Naive thymus-derived CD4-positive, alpha-beta T cell (primary cell): ENCODE measurements around the gene AMER3. TPM values are rescaled to one million over a fixed set of nuclear protein-coding genes. Genes with fewer than 3 reads are reported as not detected.

ENCODE experiments used
- ATAC-seq: fragments of 150-1000 bp; cut with Tn5 transposase; 2 replicates; pipeline ENCODE4 v1.10.0; 2021; ENCODE audit warnings: mild to moderate bottlenecking, moderate library complexity
- CTCF ChIA-PET: fragments of 350-600 bp; sonication (Branson Sonifier 250); formaldehyde crosslinking; loops from one replicate; lab custom pipeline; 2021; ENCODE audit warnings: antibody characterized with exemption; lab: Charles Lee
- POLR2A ChIA-PET: fragments of 350-600 bp; sonication (Branson Sonifier 250); formaldehyde crosslinking; loops from one replicate; lab custom pipeline; 2021; ENCODE audit warnings: antibody characterized with exemption, inconsistent platforms; lab: Charles Lee
- DNase-seq, 9 donors: peaks; one replicate each; pipeline versions ENCODE4 v3.0.0 to v3.0.0-alpha.2; 2020 to 2022; ENCODE audit warnings: mixed read lengths in 1 of 9
- H3K27ac ChIP-seq: one replicate; pipeline ENCODE4 v1.7.0; 2013; ENCODE audit warnings: mild to moderate bottlenecking, low read depth, low read length, moderate library complexity
- H3K27me3 ChIP-seq, 2 donors: one replicate each; pipeline ENCODE4 v1.7.0; 2013; ENCODE audit warnings: low read length in 2 of 2, mild to moderate bottlenecking in 2 of 2, moderate library complexity in 2 of 2; ENCODE audit not compliant: control insufficient read depth in 2 of 2, insufficient read depth in 2 of 2
- H3K36me3 ChIP-seq, 3 experiments: 1 replicate in 2 of 3; 2 replicates in 1 of 3; pipeline ENCODE4 v1.7.0; 2013; ENCODE audit warnings: low read length in 3 of 3, mild to moderate bottlenecking in 3 of 3, moderate library complexity in 1 of 3; ENCODE audit not compliant: insufficient read depth in 3 of 3, control insufficient read depth in 2 of 3
- H3K4me1 ChIP-seq, 2 donors: one replicate each; pipeline ENCODE4 v1.7.0; 2013; ENCODE audit warnings: low read length in 2 of 2, mild to moderate bottlenecking in 2 of 2, moderate library complexity in 1 of 2; ENCODE audit not compliant: control insufficient read depth in 2 of 2, insufficient read depth in 2 of 2
- H3K4me3 ChIP-seq: 2 replicates; pipeline ENCODE4 v1.7.0; 2013; ENCODE audit warnings: mild to moderate bottlenecking, low read length
- H3K9me3 ChIP-seq, 3 experiments: 1 replicate in 2 of 3; 2 replicates in 1 of 3; pipeline ENCODE4 v1.7.0; 2013; ENCODE audit warnings: low read length in 3 of 3; ENCODE audit not compliant: control insufficient read depth in 2 of 3
- H3K27ac Mint-ChIP-seq, 9 donors: one replicate each; pipeline ENCODE4 v1.8.0; 2020 to 2022; ENCODE audit warnings: mixed read lengths in 9 of 9, mild to moderate bottlenecking in 8 of 9, moderate library complexity in 5 of 9, inconsistent platforms in 2 of 9
- H3K27me3 Mint-ChIP-seq, 5 donors: one replicate each; pipeline ENCODE4 v1.8.0; 2021 to 2022; ENCODE audit warnings: mixed read lengths in 5 of 5, mild to moderate bottlenecking in 1 of 5
- H3K36me3 Mint-ChIP-seq, 5 donors: one replicate each; pipeline ENCODE4 v1.8.0; 2020 to 2022; ENCODE audit warnings: mixed read lengths in 5 of 5, mild to moderate bottlenecking in 3 of 5, inconsistent platforms in 1 of 5
- H3K4me1 Mint-ChIP-seq, 7 donors: one replicate each; pipeline ENCODE4 v1.8.0; 2020 to 2022; ENCODE audit warnings: mixed read lengths in 7 of 7, mild to moderate bottlenecking in 3 of 7, inconsistent platforms in 1 of 7
- H3K4me3 Mint-ChIP-seq, 10 donors: one replicate each; pipeline ENCODE4 v1.8.0; 2020 to 2022; ENCODE audit warnings: mild to moderate bottlenecking in 10 of 10, mixed read lengths in 10 of 10, moderate library complexity in 6 of 10, inconsistent platforms in 2 of 10
- H3K9me3 Mint-ChIP-seq, 11 donors: one replicate each; pipeline ENCODE4 v1.8.0; 2020 to 2022; ENCODE audit warnings: mixed read lengths in 11 of 11, mild to moderate bottlenecking in 4 of 11, inconsistent platforms in 1 of 11, moderate library complexity in 1 of 11
- intact Hi-C, 2 donors: fragments of 100-400 bp; cut with micrococcal nuclease; formaldehyde crosslinking; loops; one replicate each; pipeline ENCODE4 v1.15.1; 2023
- polyA plus RNA-seq, 2 donors: library from polyadenylated mRNA; unstranded; fragments of 300-500 nt; fragmentation: Illumina TruSeq; gene quantifications; one replicate each; pipeline ENCODE4 v1.2.3, GENCODE V29; 2021
- total RNA-seq, 6 experiments: library from RNA in 5 of 6; stranded (reverse) in 5 of 6; gene quantifications; 1 replicate in 5 of 6; 2 replicates in 1 of 6; pipeline ENCODE4 v1.2.3 and lab custom pipeline; 2021 to 2026

Gene AMER3
- total and polyA plus RNA-seq, 7 experiments from 2014 or later = not detected

DNA sequence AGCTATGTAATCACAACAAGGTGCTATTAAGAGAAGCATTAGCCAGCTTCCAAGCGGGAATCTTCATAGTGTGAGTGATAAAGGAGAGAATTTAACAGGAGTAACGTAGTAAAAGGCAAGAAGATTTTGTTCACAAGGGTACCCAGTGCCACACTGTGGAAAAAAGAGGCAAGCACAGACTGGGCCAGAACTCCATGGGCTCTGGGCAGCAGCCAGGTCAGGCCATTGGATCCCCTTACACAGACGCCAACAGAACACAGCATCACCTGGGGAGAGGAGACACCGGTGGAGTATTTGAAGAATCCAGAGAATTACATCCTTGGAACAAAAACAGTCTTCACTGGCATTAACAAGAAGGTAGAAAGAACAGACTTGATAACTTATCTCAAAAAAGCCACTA, 21.2 kb downstream of the AMER3 start:
- no peak overlapping the region for H3K4me3 ChIP-seq
- CTCF ChIA-PET = no interaction called here
- no peak overlapping the region for H3K27ac ChIP-seq
- Mint-ChIP-seq H3K27ac (no peak overlapping the region), H3K4me1 (peaks cover 0 to 2% (median 0%) of the 10 kb centered on the region in 7 donors), H3K9me3 (peaks cover 0 to 6% (median 0%) of the 10 kb centered on the region in 11 donors), H3K27me3 (peaks cover 6 to 49% (median 42%) of the 10 kb centered on the region in 5 donors), H3K36me3 (peaks cover 0 to 3% (median 0%) of the 10 kb centered on the region in 5 donors), H3K4me3 (no peak overlapping the region)
- ATAC-seq (no peak), DNase-seq (no peak)
- no peaks in the 10 kb centered on the region for H3K36me3 ChIP-seq
- intact Hi-C loops = no loop called here
- H3K4me1 ChIP-seq = no peaks in the 10 kb centered on the region
- no peaks in the 10 kb centered on the region for H3K27me3 ChIP-seq
- H3K9me3 ChIP-seq = no peaks in the 10 kb centered on the region
- POLR2A ChIA-PET = no interaction called here

DNA sequence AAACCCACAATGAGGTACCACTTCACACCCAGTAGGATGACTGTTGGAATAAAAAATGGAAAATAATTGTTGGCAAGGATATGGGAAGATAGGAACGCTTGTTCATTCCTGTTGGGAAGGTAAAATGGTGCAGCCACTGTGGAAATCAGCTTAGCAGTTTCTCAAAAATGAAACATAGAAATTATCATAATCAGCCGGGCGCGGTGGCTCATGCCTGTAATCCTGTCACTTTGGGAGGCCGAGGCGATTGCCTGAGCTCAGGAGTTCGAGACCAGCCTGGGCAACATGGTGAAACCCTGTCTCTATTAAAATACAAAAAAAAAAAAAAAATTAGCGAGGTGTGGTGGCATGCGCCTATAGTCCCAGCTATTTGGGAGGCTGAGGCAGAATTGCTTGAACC, 23.4 kb downstream of the AMER3 start:
- H3K27ac Mint-ChIP-seq = peak overlapping the region in 1 of 9 donors; percentile 42
- POLR2A ChIA-PET = no interaction called here
- intact Hi-C loops = no loop called here
- H3K4me1 Mint-ChIP-seq = peaks cover 0 to 2% (median 0%) of the 10 kb centered on the region in 7 donors
- Histone ChIP-seq H3K9me3 (no peaks in the 10 kb centered on the region), H3K27ac (no peak overlapping the region), H3K27me3 (no peaks in the 10 kb centered on the region), H3K36me3 (no peaks in the 10 kb centered on the region), H3K4me1 (no peaks in the 10 kb centered on the region), H3K4me3 (no peak overlapping the region)
- CTCF ChIA-PET = no interaction called here
- H3K9me3 Mint-ChIP-seq = peaks cover 0 to 11% (median 2%) of the 10 kb centered on the region in 11 donors
- DNase-seq = no peak
- H3K36me3 Mint-ChIP-seq = peaks cover 0 to 3% (median 0%) of the 10 kb centered on the region in 5 donors
- peaks cover 10 to 46% (median 31%) of the 10 kb centered on the region in 5 donors for H3K27me3 Mint-ChIP-seq
- ATAC-seq = no peak
- H3K4me3 Mint-ChIP-seq = no peak overlapping the region

DNA sequence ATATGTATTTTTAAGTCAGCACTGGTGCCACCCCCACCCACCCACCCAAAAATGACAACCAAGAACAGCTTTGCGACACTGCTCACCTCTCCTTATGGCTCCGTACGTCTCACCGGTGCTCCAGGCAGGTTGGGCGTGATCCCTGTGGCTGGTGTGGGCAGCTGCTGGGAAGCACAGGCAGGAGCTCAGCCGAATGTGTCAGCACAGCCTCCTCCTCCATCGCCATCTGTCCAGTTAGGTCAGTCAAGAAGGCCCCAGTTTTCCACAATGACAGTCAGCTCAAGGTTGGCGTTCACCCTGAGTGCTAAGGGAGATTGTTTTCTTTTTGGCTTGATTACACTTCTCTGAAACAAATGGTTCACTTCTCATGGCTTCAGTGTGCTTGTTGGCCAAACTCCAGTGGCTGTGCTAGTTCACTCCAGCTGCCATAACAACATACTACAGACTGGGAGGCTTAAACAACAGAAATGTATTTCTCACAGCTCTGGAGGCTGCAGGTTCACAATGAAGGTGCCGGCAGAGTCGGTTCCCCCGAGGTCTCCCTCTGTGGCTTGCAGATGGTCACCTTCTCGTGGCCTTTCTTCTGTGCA, 30.2 kb downstream of the AMER3 start:
- ATAC-seq (no peak), DNase-seq (no peak)
- H3K4me3 Mint-ChIP-seq = no peak overlapping the region
- no peaks in the 10 kb centered on the region for H3K36me3 ChIP-seq
- H3K4me3 ChIP-seq = no peak overlapping the region
- peaks cover 0 to 11% (median 2%) of the 10 kb centered on the region in 11 donors for H3K9me3 Mint-ChIP-seq
- H3K27ac Mint-ChIP-seq = no peak overlapping the region
- H3K27me3 Mint-ChIP-seq = peaks cover 7 to 27% (median 13%) of the 10 kb centered on the region in 5 donors
- H3K4me1 Mint-ChIP-seq = peaks cover 0 to under 1% (median 0%) of the 10 kb centered on the region in 7 donors
- H3K9me3 ChIP-seq = no peaks in the 10 kb centered on the region
- no peaks in the 10 kb centered on the region for H3K27me3 ChIP-seq
- intact Hi-C loops = no loop called here
- POLR2A ChIA-PET = no interaction called here
- CTCF ChIA-PET = no interaction called here
- peaks cover 0 to 3% (median 0%) of the 10 kb centered on the region in 5 donors for H3K36me3 Mint-ChIP-seq
- H3K27ac ChIP-seq = no peak overlapping the region
- H3K4me1 ChIP-seq = no peaks in the 10 kb centered on the region

DNA sequence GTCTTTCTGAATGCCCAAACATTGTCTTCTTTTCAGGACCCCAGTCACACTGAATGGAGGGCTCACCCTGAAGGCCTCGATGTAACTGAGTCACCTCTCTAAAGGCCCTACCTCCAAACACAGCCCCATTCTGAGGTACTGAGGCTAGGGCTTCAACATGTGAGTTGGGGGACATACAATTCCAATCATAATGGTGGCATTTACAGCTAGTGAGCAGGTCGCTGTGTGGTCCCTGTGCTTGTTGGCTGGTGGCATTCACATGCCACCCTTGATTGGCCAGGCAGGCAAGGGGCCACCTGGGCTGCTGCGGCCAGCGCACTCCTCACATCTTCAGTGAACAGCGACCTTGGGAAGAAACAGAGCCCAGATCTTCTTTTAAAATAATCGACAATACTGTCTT, 30.7 kb downstream of the AMER3 start:
- no peak overlapping the region for H3K4me3 ChIP-seq
- Mint-ChIP-seq H3K9me3 (peaks cover 0 to 11% (median 2%) of the 10 kb centered on the region in 11 donors), H3K27me3 (peaks cover 6 to 23% (median 8%) of the 10 kb centered on the region in 5 donors), H3K27ac (no peak overlapping the region), H3K36me3 (peaks cover 0 to 2% (median 0%) of the 10 kb centered on the region in 5 donors), H3K4me1 (no peaks in the 10 kb centered on the region), H3K4me3 (no peak overlapping the region)
- no peaks in the 10 kb centered on the region for H3K27me3 ChIP-seq
- ATAC-seq (no peak), DNase-seq (no peak)
- ChIA-PET CTCF (interaction anchor here (1.5 kb wide), 1 partner anchor 11 kb away, joined by 4 read pairs; no protein-coding TSS in a partner anchor), POLR2A (no interaction called here)
- intact Hi-C loops = no loop called here
- no peak overlapping the region for H3K27ac ChIP-seq
- H3K36me3 ChIP-seq = no peaks in the 10 kb centered on the region
- no peaks in the 10 kb centered on the region for H3K4me1 ChIP-seq
- H3K9me3 ChIP-seq = no peaks in the 10 kb centered on the region

DNA sequence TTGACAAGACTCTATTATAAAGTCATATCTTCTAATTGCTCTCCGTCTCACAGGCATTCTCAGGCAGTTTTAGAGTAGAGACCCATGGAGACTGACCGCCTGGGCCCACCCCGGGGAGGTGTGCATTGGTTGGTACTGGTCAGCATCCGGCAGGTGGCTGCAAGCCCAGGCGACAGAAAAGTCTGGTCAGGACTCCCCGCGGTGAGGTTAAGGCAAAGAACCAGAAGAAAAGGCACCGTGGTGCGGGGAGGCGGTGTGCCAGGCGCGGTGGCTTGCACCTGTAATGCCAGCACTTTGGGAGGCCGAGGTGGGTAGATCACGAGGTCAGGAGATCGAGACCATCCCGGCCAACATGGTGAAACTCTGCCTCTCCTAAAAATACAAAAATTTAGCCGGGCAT, 32.5 kb downstream of the AMER3 start:
- Histone ChIP-seq H3K27ac (no peak overlapping the region), H3K36me3 (no peaks in the 10 kb centered on the region), H3K27me3 (no peaks in the 10 kb centered on the region), H3K4me1 (no peaks in the 10 kb centered on the region), H3K4me3 (no peak overlapping the region), H3K9me3 (no peaks in the 10 kb centered on the region)
- ChIA-PET CTCF (interaction anchor here (1.5 kb wide), 1 partner anchor 9 kb away, joined by 4 read pairs; no protein-coding TSS in a partner anchor), POLR2A (no interaction called here)
- ATAC-seq (no peak), DNase-seq (no peak)
- no peak overlapping the region for H3K4me3 Mint-ChIP-seq
- H3K4me1 Mint-ChIP-seq = no peaks in the 10 kb centered on the region
- no peaks in the 10 kb centered on the region for H3K36me3 Mint-ChIP-seq
- peaks cover 0 to 7% (median 0%) of the 10 kb centered on the region in 11 donors for H3K9me3 Mint-ChIP-seq
- intact Hi-C loops = no loop called here
- no peak overlapping the region for H3K27ac Mint-ChIP-seq
- H3K27me3 Mint-ChIP-seq = peaks cover under 1 to 12% (median 8%) of the 10 kb centered on the region in 5 donors

DNA sequence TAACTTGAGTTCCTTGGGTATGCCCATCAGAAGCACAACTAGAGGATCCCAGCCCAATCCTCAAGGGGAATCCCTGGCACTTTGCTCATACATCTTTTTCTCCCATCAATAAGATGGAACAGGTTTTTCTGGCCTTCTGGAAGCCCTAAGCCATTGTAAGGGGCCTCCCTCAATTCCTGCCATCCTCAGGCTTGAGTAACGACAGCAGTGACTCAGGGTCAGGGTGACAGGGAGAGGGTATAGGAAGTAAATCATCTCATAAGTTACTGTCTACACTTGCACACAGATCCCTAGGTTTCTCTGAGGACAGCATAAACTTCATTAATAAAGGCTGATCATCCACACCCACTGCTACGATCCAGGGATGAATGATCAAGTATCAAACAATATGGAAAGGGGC, 35.0 kb downstream of the AMER3 start:
- H3K9me3 Mint-ChIP-seq = peaks cover 0 to 1% (median 0%) of the 10 kb centered on the region in 11 donors
- peaks cover 0 to 4% (median 0%) of the 10 kb centered on the region in 7 donors for H3K4me1 Mint-ChIP-seq
- Histone ChIP-seq H3K27me3 (no peaks in the 10 kb centered on the region), H3K4me1 (no peaks in the 10 kb centered on the region), H3K36me3 (no peaks in the 10 kb centered on the region), H3K9me3 (no peaks in the 10 kb centered on the region), H3K27ac (no peak overlapping the region), H3K4me3 (no peak overlapping the region)
- no peak for DNase-seq
- no peak for ATAC-seq
- CTCF ChIA-PET = interaction anchor here (0.6 kb wide), 2 partner anchors 191 to 367 kb away, joined by 3 to 6 read pairs; no protein-coding TSS in a partner anchor
- H3K36me3 Mint-ChIP-seq = no peaks in the 10 kb centered on the region
- peaks cover 0 to 16% (median 0%) of the 10 kb centered on the region in 5 donors for H3K27me3 Mint-ChIP-seq
- peak overlapping the region in 1 of 9 donors; percentile 48 for H3K27ac Mint-ChIP-seq
- POLR2A ChIA-PET = no interaction called here
- no peak overlapping the region for H3K4me3 Mint-ChIP-seq
- intact Hi-C loops = no loop called here
